GM19023 (cell line): Measurements from ENCODE around the gene TOGARAM2.
"Not testable (repeated sequence)": the region's sequence is repeated elsewhere in the genome, so short reads cannot be mapped to it uniquely, and the experiment has no call there.

Source experiments
- ATAC-seq: cut with Tn5 transposase; IDR thresholded peaks from one replicate; pipeline ENCODE4 v1.9.1; 2021; ENCODE audit warnings: mild to moderate bottlenecking, moderate library complexity; ENCODE audit not compliant: unreplicated experiment

Gene TOGARAM2

GRCh38 chr2:29071032-29071975, 90.2 kb downstream of the TOGARAM2 start:
- no peak for ATAC-seq

- ATAC-seq = no peak
Observed at GRCh38 chr2:29072251-29072650, 91.2 kb downstream of the TOGARAM2 start.

- ATAC-seq = no peak
Observed at GRCh38 chr2:29072971-29073725, 92.0 kb downstream of the TOGARAM2 start.

DNA sequence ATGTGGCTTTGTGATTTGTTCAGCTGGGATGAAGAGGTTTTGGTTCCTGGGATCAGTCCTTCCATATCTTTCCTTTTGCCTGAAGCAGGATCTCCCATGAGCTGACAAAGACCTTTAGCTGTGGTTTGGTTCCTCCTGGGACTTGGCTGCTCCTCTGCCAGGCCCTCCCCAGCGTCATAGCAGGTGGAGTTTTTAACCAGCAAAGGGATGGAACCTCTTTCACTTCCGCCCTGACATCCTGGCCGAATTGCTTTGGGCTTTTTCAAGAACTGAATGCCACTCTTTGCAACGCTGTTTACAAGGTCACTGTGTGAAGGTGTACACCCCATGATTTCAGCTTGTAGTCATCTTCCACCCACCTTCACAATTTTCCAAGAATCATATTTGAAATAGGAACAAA, 92.8 kb downstream of the TOGARAM2 start:
- ATAC-seq = no peak

DNA sequence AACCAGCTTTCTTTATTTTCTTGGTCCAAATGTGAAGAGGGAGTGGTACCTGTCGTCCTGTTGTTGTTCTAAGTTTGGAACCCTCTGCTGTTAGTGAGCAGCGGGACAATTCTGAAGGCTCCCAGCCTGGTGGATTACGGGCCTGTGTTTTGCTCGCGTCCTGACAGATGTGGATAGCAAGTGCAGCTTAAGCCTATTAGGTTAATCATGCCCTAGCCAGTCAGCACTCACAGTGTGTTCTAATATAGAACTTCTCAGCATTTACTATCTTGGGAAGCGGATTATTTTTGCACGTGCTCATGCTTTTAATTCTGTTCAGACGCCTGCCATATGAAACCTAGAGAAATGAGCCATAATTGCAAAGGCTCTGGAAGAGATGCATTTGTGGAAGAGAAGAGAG, 93.3 kb downstream of the TOGARAM2 start, which contains the start of gene PCARE:
TSS of gene PCARE (minus strand) at position 113 of the 400 bp plus-strand sequence. CDS start 262 bp downstream, outside the sequence.
- ATAC-seq = no peak

- no peak for ATAC-seq
Observed at GRCh38 chr2:29075894-29076705, 95.0 kb downstream of the TOGARAM2 start.

DNA sequence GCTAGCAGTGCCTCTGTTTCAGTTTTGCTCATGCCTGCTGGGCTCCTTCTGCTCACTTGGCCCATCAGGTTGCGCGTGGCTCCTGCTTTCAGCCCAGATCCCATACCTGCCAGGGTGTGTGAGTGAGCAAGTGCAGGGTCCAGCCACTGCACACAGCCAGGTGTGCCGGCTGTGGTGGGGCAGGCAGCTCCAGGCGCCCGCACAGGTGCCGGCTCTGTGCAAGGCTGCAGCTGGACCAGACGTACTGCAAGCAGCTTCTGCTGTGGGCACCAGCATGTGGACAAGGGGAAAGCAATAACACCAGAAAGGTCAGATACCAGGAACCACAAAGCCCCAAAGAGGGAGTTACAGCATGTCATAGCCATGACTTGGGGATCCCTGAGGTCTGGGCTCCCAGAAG, 98.8 kb downstream of the TOGARAM2 start:
- ATAC-seq = no peak

GRCh38 chr2:29080886-29081743, 100.0 kb downstream of the TOGARAM2 start:
- no peak for ATAC-seq

- ATAC-seq = no peak
Observed at GRCh38 chr2:29082804-29083495, 101.9 kb downstream of the TOGARAM2 start.

- ATAC-seq = no peak
Observed at GRCh38 chr2:29084554-29084953, 103.5 kb downstream of the TOGARAM2 start.

DNA sequence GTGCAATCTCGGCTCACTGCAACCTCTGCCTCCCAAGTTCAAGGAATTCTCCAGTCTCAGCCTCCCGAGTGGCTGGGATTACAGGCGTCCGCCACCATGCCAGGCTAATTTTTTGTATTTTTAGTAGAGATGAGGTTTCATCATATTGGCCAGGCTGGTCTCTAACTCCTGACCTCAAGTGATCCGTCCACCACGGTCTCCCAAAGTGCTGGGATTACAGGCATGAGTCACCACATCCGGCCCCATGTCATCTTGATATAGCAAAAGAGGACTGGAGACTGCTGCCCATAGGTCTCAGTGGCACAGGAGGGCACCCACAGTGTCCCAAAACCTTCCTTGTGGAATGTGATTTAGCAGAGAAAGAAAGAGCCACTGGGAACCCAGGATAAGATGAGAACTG, 109.2 kb downstream of the TOGARAM2 start:
- not testable (repeated sequence) for ATAC-seq

GRCh38 chr2:29096969-29097368, 115.9 kb downstream of the TOGARAM2 start:
- no peak for ATAC-seq

DNA sequence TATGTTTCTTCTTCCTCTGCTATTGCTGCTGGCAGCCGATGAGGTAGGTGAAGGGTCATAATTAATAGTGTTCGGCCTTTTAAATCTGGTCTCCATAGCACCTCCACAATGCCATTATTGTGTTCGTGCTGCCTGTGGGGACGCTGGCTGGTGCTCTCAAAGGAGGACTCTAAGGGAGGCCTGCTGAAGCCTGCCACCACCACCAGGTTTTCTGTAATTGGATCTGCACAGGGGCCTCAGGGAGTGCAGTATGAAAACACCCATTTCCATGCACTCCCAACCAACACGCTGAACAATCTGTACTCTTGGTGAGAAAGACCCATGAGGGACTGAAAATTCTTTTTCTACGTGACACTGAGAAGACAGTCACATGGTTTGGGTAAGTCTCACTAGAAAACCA, 116.5 kb downstream of the TOGARAM2 start:
- no peak for ATAC-seq

DNA sequence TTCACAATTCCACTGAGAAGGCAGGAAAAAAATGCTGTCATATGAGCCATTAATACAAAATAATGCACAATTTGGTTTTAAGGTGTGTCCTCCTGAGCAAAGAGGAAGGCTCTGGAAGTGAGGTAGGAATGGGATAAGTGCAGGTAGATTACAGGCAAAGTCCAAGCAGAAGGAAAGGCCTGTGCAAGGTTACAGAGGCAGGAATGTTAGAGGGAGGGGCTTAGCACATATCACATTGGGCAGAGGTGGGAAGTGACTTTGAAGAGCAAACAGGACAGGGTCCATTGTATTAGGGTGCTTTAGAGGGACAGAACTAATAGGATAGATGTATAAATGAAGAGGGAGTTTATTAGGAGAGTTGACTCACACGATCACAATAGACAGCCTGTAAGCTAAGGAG, 119.5 kb downstream of the TOGARAM2 start:
- no peak for ATAC-seq
